Stimulated activated naive CD8-positive, alpha-beta T cell treated with anti-CD3 and anti-CD28 coated beads, Interleukin-15, Interleukin-2, amounts not matched to agents 100 U/mL and 50 U/mL, for 24 hours (primary cell): ENCODE measurements around the gene CD200.
"Not testable (repeated sequence)": the region's sequence is repeated elsewhere in the genome, so short reads cannot be mapped to it uniquely, and the experiment has no call there.

Experiments
- ATAC-seq: fragments of 150-1000 bp; cut with Tn5 transposase; one replicate; pipeline ENCODE4 v1.10.0; 2021
- DNase-seq: peaks from one replicate; pipeline ENCODE4 v3.0.0; 2021

Gene CD200

GRCh38 chr3:112360561-112360960 lies 27.6 kb downstream of the CD200 start:
- DNase-seq (no peak), ATAC-seq (no peak)

- ATAC-seq (no peak), DNase-seq (no peak)
Measured at GRCh38 chr3:112362221-112362620, 29.3 kb downstream of the CD200 start.

- peak; percentile 14 for ATAC-seq
Measured at GRCh38 chr3:112364291-112364690, 31.3 kb downstream of the CD200 start.

GRCh38 chr3:112365035-112365434 lies 32.1 kb downstream of the CD200 start:
- no peak for DNase-seq
- ATAC-seq: no peak

More at GRCh38 chr3:112364291-112364690, 31.3 kb downstream of the CD200 start:
- DNase-seq: no peak

GRCh38 chr3:112365636-112366035 lies 32.7 kb downstream of the CD200 start:
- no peak for ATAC-seq
- DNase-seq: no peak

GRCh38 chr3:112366522-112366921 lies 33.6 kb downstream of the CD200 start:
- DNase-seq (no peak), ATAC-seq (no peak)

- ATAC-seq (no peak), DNase-seq (no peak)
Measured at GRCh38 chr3:112371569-112371968, 38.6 kb downstream of the CD200 start.

- DNase-seq (no peak), ATAC-seq (no peak)
Measured at GRCh38 chr3:112372396-112372795, 39.4 kb downstream of the CD200 start.

GRCh38 chr3:112373476-112373875 lies 40.5 kb downstream of the CD200 start:
- no peak for ATAC-seq

GRCh38 chr3:112373924-112374323 lies 41.0 kb downstream of the CD200 start:
- ATAC-seq (no peak), DNase-seq (no peak)

More at GRCh38 chr3:112373476-112373875, 40.5 kb downstream of the CD200 start:
- no peak for DNase-seq

GRCh38 chr3:112374333-112374734 lies 41.4 kb downstream of the CD200 start:
- no peak for DNase-seq
- no peak for ATAC-seq

- DNase-seq: no peak
- no peak for ATAC-seq
Measured at GRCh38 chr3:112375117-112375516, 42.2 kb downstream of the CD200 start.

- ATAC-seq: no peak
- no peak for DNase-seq
Measured at GRCh38 chr3:112376241-112376911, 43.4 kb downstream of the CD200 start.

GRCh38 chr3:112376992-112377391 lies 44.0 kb downstream of the CD200 start:
- DNase-seq (no peak), ATAC-seq (no peak)

- DNase-seq: no peak
- no peak for ATAC-seq
Measured at GRCh38 chr3:112377568-112378071, 44.7 kb downstream of the CD200 start.

GRCh38 chr3:112378347-112378746 lies 45.4 kb downstream of the CD200 start:
- not testable (repeated sequence) for ATAC-seq, DNase-seq

GRCh38 chr3:112379020-112379690 lies 46.2 kb downstream of the CD200 start:
- no peak for ATAC-seq
- no peak for DNase-seq

- no peak for DNase-seq
- ATAC-seq: no peak
Measured at GRCh38 chr3:112381673-112382542, 49.0 kb downstream of the CD200 start.

GRCh38 chr3:112382543-112383160 lies 49.7 kb downstream of the CD200 start:
- peak; percentile 19 for ATAC-seq
- no peak for DNase-seq

- no peak for DNase-seq
- peak; percentile 28 for ATAC-seq
Measured at GRCh38 chr3:112384769-112385168, 51.8 kb downstream of the CD200 start.

GRCh38 chr3:112388972-112389371 lies 56.0 kb downstream of the CD200 start:
- ATAC-seq: no peak

GRCh38 chr3:112389961-112390360 lies 57.0 kb downstream of the CD200 start:
- ATAC-seq (no peak), DNase-seq (no peak)

More at GRCh38 chr3:112388972-112389371, 56.0 kb downstream of the CD200 start:
- no peak for DNase-seq
